Right lobe of liver (tissue), 6 donors: ENCODE results near the gene ZNF581. TPM values are rescaled to one million over a fixed set of nuclear protein-coding genes. Genes with fewer than 3 reads are reported as not detected.

Experiments used
- ATAC-seq, 4 donors: fragments of 200-7000 bp; cut with Tn5 transposase; one replicate each; pipeline ENCODE4 v1.9.1; 2020; ENCODE audit warnings: mild to moderate bottlenecking in 4 of 4, moderate library complexity in 4 of 4
- DNase-seq, 3 donors: peaks; one replicate each; pipeline ENCODE4 v3.0.0-alpha.2; 2020
- H3K27ac ChIP-seq, 3 donors: fragments of 200-600 bp; one replicate each; pipeline ENCODE4 v1.8.0; 2022
- H3K27me3 ChIP-seq, 2 donors: fragments of 200-600 bp; one replicate each; pipeline ENCODE4 v1.8.0; 2022
- H3K36me3 ChIP-seq, 4 donors: fragments of 200-600 bp; sonication (generic) in 1 of 4; one replicate each; pipeline versions ENCODE4 v1.5.1 to v1.8.0; 2017 to 2022; ENCODE audit warnings: control low read depth in 1 of 4
- H3K4me1 ChIP-seq, 4 donors: fragments of 200-600 bp; sonication (generic) in 1 of 4; one replicate each; pipeline versions ENCODE4 v1.5.1 to v1.8.0; 2017 to 2022; ENCODE audit warnings: control low read depth in 1 of 4
- H3K4me3 ChIP-seq, 3 donors: fragments of 200-600 bp; one replicate each; pipeline ENCODE4 v1.8.0; 2022
- H3K9me3 ChIP-seq, 4 donors: fragments of 200-600 bp; sonication (generic) in 1 of 4; one replicate each; pipeline versions ENCODE4 v1.5.1 to v1.8.0; 2017 to 2022; ENCODE audit warnings: control low read depth in 1 of 4
- CTCF ChIP-seq, 4 donors: fragments of 200-600 bp in 3 of 4; fragments of 450-650 bp in 1 of 4; IDR thresholded peaks; one replicate each; pipeline versions ENCODE4 v1.5.1 to v1.8.0; 2016 to 2022; ENCODE audit warnings: antibody characterized with exemption in 4 of 4, mild to moderate bottlenecking in 2 of 4
- POLR2A ChIP-seq: fragments of 450-650 bp; IDR thresholded peaks from one replicate; pipeline ENCODE4 v1.6.1; 2017; ENCODE audit warnings: antibody characterized with exemption, mild to moderate bottlenecking
- WGBS: methylation state at CpG from one replicate; pipeline ENCODE4 v1.1.6; 2018; ENCODE audit warnings: low coverage, low lambda C conversion rate; ENCODE audit not compliant: insufficient coverage; ENCODE audit errors: missing lambda C conversion rate; 5-methylcytosine and 5-hydroxymethylcytosine counted together
- intact Hi-C, 2 donors: fragments of 100-400 bp; cut with DNase I; formaldehyde crosslinking; loops; one replicate each; pipeline versions ENCODE4 v1.11.2 to v1.14.1; 2022
- total RNA-seq, 6 experiments: library from RNA; depleted of rRNA in 2 of 6; stranded (reverse); fragments of >200 nt in 2 of 6; fragmentation: NEBNext Ultra II Directional in 3 of 6; extraction: Animal tissue kit (Norgen Biotek cat#: 25700) in 3 of 6; gene quantifications; one replicate each; pipeline versions ENCODE4 v1.1.0 to v1.2.4, GENCODE V29; 2016 to 2023
- donor health status: DM: no; HTN: yes; CAD: no.
- donor health status: DM: no; HTN: no; CAD: no.
- donor health status: DM: no; HTN: no; CAD: no.
- donor health status: DM: no; HTN: yes; CAD: no.
- donor health status: DM: no; HTN: yes; CAD: no.

ZNF581 gene
- total RNA-seq, 6 experiments from 2014 or later: 2.7 to 7.3 (median 5.1) TPM

DNA sequence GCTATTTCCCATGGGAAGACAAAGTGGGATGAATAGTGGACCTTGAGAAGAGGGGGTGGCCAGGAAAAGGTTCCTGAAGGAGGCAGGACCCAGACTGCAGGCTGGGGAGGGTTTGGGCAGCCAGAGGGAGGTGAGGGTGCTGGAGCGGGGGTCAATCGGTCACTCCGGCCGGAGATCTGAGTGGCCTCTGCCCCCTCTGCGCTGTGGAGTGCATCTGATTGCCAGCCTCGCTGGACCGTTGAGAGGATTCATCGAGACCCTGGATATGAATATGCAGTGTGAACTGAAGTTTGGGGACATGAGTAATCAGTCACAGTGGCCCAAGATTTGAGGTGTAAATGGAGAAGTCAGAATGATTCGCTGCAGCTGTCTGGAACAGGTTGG is 8.1 kb upstream of the ZNF581 start:
- WGBS: 0% methylated on average over 7 of the region's 9 CpGs
- Histone ChIP-seq H3K4me1 (peaks cover 0 to 37% (median 19%) of the 10 kb centered on the region in 4 donors), H3K4me3 (peak overlapping the region; percentile 79 to 97 (median 96)), H3K27me3 (no peaks in the 10 kb centered on the region), H3K9me3 (no peaks in the 10 kb centered on the region), H3K27ac (peak overlapping the region; percentile 90 to 92 (median 90)), H3K36me3 (no peaks in the 10 kb centered on the region)
- TF ChIP-seq CTCF (IDR thresholded peaks at IDR 0.05): no peak
- no peak for TF ChIP-seq POLR2A
- DNase-seq (no peak), ATAC-seq (peak in 1 of 4 donors; percentile 8)
- intact Hi-C loops: loop anchor here in 1 of 2 donors (5.0 kb wide), 1 partner anchor 172 kb away; no protein-coding TSS in a partner anchor

GRCh38 chr19:55635856-55636440 is 7.5 kb upstream of the ZNF581 start:
- peak overlapping the region; percentile 79 to 97 (median 96) for H3K4me3 ChIP-seq
- ATAC-seq (no peak), DNase-seq (no peak)
- 29% methylated on average over 6 of the region's 7 CpGs for WGBS
- H3K27ac ChIP-seq: peak overlapping the region; percentile 90 to 92 (median 90)
- H3K27me3 ChIP-seq: no peaks in the 10 kb centered on the region
- no peak for TF ChIP-seq POLR2A
- no peak for TF ChIP-seq CTCF (IDR thresholded peaks at IDR 0.05)
- intact Hi-C loops: loop anchor here in 1 of 2 donors (5.0 kb wide), 1 partner anchor 171 kb away; no protein-coding TSS in a partner anchor
- H3K4me1 ChIP-seq: peaks cover 0 to 39% (median 22%) of the 10 kb centered on the region in 4 donors
- no peaks in the 10 kb centered on the region for H3K36me3 ChIP-seq
- no peaks in the 10 kb centered on the region for H3K9me3 ChIP-seq

- no peak for TF ChIP-seq POLR2A
- no peak for TF ChIP-seq CTCF (IDR thresholded peaks at IDR 0.05)
- intact Hi-C loops: loop anchor here in 1 of 2 donors (5.0 kb wide), 1 partner anchor 171 kb away; no protein-coding TSS in a partner anchor
- 100% methylated on average over 1 of the region's 4 CpGs for WGBS
- H3K27me3 ChIP-seq: no peaks in the 10 kb centered on the region
- H3K36me3 ChIP-seq: no peaks in the 10 kb centered on the region
- no peak for ATAC-seq
- no peaks in the 10 kb centered on the region for H3K9me3 ChIP-seq
- no peak overlapping the region for H3K4me3 ChIP-seq
- DNase-seq: no peak
- peaks cover 0 to 38% (median 22%) of the 10 kb centered on the region in 4 donors for H3K4me1 ChIP-seq
- H3K27ac ChIP-seq: no peak overlapping the region
These were observed 6.7 kb upstream of the ZNF581 start for GRCh38 chr19:55636723-55637122.

GRCh38 chr19:55637534-55637933 is 5.9 kb upstream of the ZNF581 start:
- peak in 1 of 3 donors; percentile 37 for DNase-seq
- Histone ChIP-seq H3K4me3 (no peak overlapping the region), H3K4me1 (peaks cover 0 to 40% (median 20%) of the 10 kb centered on the region in 4 donors), H3K36me3 (no peaks in the 10 kb centered on the region), H3K9me3 (no peaks in the 10 kb centered on the region), H3K27ac (no peak overlapping the region), H3K27me3 (no peaks in the 10 kb centered on the region)
- 69% methylated on average over 6 of the region's 11 CpGs for WGBS
- no peak for ATAC-seq
- TF ChIP-seq CTCF (IDR thresholded peaks at IDR 0.05) (no peak), POLR2A (no peak)
- intact Hi-C loops: loop anchor here in 1 of 2 donors (5.0 kb wide), 1 partner anchor 170 kb away; no protein-coding TSS in a partner anchor
